NCI-H187 (cell line): ENCODE data around the gene ZNF445.
"Not testable (repeated sequence)": the region's sequence is repeated elsewhere in the genome, so short reads cannot be mapped to it uniquely, and the experiment has no call there.

ENCODE experiments used
- DNase-seq, 2 experiments: peaks; one replicate each; lab custom pipeline; 2025; lab: John Stamatoyannopoulos, UW

Gene ZNF445

DNA sequence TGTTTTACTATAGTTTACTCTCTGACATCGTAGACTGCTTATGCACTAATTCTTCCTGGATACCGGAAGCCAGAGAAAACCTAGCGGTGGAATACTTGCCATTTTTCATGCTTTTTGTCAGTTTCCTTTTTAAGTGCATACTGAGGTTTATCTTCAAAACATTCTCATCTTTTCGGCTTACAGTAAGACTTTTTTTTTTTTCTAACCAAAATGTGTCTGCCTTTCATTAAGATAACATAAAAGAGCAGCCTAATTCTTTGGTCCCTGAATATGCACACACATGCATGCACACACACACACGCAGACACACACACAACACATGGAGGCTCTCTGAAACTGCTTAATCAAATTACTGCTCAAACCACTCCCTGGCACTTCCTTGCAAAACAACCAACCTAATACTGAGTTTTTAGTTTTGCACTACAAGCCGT is 1.3 kb downstream of the ZNF445 start:
- no peak for DNase-seq

DNA sequence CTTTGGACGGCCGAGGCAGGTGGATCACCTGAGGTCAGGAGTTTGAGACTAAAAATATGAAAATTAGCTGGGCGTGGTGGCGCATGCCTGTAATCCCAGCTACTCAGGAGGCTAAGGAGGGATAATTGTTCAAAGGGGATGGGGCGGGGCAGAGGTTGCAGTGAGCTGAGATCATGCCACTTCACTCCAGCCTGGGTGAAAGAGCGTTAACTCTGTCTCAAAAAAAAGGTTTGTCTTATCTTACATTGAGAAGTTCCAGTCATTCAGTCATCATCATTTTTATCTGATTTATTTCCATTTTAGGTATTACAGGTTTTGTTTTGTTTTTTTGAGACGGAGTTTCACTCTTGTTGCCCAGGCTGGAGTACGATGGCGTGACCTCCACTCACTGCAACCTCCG is 2.6 kb downstream of the ZNF445 start:
- not testable (repeated sequence) for DNase-seq

DNA sequence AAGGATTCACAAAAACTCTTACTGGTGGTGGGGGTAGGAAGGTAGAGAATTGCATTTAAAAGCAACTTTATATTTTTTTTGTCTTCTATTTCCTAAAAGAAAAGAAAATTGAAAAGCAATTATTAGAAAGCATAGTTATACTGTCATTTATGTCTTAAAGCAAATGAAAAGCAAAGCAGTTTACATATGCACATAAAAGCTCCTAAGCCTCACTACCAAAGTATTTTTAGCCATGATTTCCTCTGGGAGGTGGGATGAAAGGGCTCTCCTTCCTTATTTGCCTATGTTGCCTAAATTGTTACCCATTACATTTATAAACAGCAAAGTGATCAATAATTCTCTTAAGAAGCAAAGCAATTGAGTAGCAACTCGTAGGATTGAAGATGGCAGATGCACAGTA is 7.0 kb downstream of the ZNF445 start:
- DNase-seq = no peak

DNA sequence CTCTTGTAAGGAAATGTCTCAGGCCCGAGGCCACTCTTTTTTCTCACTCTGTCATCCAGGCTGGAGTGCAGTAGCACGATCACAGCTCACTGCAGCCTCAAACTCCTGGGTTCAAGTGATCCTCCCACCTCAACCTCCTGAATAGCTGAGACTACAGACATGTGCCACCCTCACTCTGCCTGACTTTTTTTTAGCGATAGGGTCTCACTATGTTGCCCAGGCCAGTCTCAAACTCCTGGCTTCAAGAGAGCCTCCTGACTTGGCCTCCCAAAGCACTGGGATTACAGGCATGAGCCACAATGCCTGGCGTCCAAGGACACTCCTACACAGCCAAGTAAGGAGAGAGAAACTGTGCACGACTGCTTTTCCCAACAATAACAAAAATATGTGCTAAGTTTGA is 7.6 kb downstream of the ZNF445 start:
- DNase-seq = no peak

DNA sequence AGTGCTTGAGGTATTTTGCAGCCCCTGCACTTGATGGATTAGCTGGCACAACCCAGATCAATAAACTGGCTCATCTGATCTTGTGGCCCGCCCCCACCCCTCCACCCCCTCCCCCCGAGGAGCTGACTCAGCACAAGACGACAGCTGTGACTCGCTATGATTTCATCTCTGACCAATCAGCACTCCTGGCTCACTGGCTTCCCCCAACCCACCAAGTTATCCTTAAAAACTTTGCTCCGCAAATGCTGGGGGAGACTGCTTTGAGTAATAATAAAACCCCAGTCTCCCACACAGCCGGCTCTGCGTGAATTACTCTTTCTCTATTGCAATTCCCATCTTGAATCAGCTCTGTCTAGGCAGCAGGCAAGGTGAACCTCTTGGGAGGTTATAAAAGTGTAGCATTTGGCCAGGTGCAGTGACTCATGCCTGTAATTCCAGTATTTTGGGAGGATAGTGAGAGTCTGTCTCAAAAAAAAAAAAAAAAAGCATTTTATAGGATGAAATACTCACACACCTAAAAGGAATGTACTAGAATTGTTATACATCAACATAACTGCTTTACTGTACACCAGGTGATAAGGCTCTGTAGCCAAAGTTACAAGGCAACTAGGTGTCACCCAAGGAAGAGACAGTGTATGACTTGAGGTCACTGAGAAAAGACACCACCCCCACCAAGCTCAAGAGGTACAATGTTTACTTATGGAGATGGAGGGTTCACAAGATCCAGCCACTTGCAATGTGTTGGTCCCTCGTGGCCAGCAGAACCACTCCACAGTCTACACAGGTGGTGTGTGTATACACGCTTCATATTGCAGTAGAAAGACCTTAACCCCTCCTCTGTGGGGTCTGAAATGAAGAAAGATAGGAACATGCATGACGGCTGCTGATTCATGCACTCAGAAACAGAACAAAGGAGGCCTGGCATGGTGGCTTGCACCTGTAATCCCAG is 8.6 kb downstream of the ZNF445 start:
- DNase-seq = no peak

DNA sequence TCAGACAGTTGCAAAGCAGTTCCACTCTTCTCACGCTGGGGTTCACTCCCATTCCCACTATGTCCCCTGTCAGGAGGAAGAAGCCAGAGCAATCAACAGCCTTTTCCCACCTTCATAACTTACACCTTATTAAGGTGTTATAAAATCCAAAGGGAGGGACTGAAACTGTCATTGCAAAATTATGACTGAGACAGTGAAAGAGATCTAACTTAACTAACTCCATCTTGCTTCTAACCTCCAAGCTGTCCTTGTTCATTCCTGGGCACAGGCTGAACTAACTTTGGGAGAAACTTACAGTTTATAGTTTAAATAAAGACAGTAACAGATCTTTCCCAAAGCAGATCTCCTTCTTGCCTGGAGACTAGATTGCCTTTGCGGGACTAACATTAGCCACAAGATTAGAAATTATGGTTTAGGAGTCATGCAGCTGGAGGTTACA is 9.4 kb downstream of the ZNF445 start:
- DNase-seq = not testable (repeated sequence)

DNA sequence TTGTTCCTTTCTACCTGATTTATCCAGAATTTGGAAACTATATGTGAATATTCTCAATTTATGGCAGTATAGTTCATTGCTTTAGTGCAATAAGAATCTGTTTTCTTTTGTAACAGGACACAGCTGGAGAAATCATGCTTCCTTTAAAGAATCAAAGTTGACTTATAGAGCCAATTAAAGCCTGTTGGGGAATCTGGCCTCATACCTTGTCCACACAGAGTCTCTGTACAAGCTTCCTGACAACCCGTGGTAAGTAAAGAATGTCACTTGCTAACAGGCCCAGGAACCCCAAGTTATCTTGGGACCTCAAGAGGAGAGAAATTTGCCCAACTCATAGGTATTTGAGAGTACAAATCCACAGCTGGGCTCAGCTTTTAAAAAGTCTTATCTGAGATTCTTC is 10.2 kb downstream of the ZNF445 start:
- no peak for DNase-seq

DNA sequence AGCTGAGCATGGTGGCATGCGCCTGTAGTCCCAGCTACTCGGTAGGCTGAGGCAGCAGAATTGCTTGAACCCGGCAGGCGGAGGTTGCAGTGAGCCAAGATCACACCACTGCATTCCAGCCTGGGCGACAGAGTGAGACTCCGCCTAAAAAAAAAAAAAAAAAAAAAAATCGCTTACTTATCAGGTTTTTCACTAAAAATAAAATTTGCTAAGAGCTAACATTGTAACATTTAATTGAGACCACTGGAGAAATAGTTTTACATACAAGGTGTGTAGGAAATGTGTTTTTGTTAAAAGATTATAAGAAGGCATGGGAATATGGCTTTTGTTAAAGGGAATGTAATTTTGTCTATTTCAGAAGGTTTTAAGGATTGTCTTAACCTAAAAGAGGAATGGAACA is 12.6 kb downstream of the ZNF445 start:
- DNase-seq = not testable (repeated sequence)

DNA sequence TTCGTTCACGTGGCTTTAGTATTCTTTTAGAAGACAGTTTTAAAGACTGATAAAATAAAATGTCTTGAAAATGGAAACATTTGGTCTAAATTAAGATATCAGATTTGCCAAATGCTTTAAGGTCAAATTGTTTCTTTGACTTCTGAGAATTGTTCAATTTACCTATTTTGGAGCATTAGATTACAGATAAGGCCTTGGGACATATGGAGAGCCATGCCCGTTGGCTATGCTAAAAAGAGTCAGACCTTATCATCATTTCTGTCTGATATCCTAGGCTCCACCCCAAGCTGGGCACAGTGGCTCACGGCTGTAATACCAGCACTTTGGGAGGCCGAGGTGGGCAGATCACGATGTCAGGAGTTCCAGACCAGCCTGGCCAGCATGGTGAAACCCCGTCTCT is 13.0 kb downstream of the ZNF445 start:
- DNase-seq = no peak

DNA sequence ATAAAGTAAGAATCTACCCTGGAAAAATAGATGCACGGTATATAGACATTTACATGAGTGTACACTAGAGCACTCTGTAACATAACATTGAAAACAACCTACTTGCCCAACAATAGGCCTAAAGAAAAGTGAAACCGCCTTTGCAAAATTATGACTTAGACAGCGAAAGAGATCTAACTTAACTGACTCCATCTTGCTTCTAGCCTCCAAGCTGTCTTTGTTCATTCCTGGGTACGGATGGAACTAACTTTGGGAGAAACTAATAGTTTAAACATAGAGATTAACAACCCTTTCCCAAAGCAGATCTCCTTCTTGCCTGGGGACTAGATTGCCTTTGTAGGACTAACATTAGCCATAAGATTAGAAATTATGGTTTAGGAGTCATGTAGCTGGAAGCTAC is 17.4 kb downstream of the ZNF445 start:
- DNase-seq = not testable (repeated sequence)

DNA sequence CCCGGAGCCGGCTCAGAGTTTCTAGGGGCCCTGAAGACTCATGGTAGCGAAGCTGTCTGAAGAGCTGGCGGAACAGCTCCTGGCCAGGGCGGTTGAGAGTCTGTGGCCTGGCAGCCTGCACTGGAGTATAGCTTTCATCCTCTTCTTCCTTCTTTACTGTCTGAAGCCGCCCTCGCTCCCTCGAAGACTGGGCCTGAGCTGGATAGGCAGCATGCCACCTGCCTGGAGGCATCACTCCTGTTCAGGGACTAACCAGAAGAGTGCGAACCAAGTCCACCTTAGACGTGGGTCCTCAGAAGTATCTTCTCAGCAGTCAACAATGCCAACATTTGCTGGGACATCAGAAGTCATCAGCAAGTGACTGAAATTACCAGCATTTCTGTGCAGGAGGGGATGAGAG is 22.2 kb downstream of the ZNF445 start:
- no peak for DNase-seq

DNA sequence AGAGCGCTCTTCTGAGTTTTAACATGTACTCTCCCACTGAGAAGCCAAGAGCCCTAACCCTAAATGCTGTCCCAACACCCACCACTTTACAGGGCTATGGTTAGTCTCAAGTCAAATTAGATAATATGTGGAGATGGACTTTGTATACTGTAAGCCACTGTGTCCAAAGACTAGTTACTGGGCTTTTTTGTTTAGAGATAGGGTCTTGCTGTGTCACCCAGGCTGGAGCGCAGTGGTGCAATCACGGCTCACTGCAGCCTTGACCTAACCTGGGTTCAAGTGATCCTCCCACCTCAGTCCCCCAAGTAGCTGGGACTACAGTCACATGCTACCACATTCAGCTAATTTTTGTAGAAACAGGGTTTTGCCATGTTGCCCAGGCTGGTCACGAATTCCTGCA is 23.2 kb downstream of the ZNF445 start:
- no peak for DNase-seq

DNA sequence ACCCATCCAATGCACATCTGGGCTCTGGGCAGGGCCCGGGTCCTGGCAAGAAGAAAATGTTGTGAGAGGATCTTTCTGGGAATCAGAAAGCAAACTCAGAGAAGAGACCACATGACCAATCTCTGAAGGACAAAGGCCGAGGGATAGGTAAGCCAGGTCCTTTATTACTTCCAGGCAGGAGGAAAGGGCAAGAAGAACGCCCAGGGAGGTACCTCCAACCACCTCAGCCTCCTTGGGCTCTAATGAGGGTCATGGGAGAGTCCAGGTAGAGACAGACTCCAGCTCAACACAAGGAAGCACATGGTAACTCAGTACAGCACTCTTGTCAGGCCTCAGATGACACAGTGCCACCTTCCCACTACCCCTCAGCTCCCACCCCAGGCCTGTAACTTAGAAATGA is 26.0 kb downstream of the ZNF445 start:
- DNase-seq = no peak

DNA sequence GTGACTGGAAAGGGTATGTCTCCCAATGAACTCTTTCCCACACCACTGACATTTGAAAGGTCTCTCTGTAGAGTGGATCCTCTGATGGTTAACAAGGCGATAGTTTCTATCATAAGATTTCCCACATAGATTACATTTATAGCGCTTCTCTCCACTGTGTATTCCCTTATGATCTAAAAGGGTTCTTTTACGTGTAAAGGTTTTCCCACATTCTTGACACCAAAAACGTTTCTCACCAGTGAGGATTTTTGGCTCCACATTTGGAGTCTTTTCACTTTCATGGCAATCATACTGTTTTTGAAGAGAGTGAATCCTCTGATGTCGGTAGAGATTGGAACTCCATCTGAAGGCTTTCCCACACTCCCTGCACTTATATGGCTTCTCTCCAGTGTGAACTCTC is 30.5 kb downstream of the ZNF445 start:
- no peak for DNase-seq

DNA sequence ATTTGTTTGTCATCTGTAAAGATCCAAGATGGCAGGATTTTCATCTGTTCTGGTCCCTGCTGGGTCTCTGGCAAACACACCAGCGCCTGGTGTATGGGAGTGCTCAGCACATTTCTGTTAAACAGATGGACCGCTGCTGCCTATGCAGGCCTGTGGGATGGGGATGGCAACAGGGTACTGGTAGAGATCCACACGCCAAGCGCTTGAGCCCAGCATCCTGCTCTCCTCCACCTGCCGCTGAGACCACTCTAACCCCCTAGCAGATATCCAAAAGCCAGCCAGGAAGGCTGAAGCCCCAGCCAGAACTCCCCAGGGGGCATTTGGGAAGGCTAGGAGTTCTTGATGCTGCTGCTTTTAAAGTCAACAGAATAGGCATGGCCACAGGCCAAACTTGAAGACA is 31.7 kb downstream of the ZNF445 start:
- no peak for DNase-seq

DNA sequence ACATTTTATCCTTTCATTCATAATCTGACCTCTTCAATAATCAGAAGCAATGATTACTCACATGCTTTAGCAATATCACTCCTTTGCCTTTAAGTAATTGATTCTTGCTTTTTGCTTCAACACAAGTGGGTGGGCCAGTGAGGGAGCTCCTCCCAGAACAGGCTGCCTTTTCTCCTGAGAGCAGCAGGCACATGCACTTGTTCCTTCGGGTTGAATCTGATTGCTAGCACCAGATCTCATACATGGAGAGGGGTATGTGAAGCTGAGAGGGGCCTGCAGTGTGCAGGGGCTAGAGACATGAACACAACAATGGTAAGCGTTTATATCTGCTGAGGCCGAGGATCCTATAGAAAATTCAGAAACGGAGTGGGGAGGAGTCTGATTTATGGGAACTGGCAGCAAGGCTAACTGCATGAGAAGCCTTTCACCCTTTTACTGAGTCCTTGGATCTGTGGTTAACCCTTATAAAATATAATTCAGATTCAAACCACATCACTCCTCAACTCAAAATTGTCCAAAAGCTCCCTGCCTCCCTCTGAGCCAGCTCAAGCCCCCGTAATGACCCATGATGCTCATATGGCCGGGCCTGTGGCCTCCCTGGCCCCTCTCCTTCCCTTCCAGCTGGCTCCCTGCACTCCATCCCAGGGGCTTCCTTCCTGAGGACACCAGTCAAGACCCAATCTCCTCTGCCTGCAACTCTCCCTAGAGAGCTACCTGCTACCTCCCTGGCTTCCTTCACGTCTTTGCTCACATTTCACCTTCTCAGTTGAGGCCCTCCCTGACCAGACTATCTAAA is 32.4 kb downstream of the ZNF445 start:
- DNase-seq = no peak

DNA sequence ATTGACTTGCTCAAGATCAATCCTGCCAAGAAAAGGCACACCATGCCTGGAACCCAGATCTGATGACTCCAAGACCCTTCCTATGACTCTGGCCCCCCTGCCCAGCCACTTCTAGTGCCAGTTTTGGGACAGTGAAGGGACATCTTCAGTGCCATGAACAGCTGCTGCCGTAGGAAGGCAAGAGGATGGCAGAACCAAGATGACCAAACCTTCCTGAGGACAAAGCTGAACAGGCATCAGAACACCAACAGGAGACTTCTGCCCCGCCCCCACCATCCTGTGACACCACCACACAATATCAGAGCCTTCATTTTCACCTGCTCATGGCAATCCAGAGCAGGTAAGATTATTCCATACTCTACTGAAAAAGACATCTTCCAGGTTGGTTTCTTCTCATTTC is 33.0 kb downstream of the ZNF445 start:
- DNase-seq = no peak

DNA sequence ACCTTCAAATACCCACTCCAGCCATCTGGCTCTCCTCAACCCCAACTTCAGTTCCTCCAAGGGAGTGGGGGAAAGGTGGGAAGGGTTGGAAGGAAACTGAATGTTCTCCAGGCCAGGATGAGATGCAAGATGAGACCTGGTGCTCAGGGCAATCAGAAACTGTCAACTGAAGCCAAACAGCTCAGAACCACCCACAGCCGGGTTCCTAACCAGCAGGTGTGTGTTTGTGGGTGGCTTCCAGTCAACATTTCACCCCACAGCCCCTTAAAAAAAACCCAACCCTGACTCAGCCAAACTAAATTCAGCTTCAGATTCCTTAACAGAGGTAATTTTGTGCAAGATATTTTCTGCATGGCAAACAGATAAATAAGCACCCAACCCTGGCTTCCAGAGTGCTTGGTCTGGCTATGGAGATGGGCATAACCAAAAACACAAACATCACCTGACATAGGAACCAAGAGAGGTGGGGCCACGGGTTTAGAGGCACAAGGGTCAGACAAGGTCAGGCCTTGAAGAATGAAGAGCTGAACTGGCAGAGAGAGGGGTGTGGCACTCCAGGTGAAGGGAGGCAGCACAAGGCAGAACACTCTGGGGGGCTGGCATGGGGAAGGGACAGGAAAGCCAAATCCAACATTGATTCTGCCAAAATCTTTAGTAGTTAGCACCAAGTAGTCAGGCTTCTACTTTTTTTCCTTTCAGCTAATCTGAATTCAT is 34.7 kb downstream of the ZNF445 start:
- DNase-seq = no peak

DNA sequence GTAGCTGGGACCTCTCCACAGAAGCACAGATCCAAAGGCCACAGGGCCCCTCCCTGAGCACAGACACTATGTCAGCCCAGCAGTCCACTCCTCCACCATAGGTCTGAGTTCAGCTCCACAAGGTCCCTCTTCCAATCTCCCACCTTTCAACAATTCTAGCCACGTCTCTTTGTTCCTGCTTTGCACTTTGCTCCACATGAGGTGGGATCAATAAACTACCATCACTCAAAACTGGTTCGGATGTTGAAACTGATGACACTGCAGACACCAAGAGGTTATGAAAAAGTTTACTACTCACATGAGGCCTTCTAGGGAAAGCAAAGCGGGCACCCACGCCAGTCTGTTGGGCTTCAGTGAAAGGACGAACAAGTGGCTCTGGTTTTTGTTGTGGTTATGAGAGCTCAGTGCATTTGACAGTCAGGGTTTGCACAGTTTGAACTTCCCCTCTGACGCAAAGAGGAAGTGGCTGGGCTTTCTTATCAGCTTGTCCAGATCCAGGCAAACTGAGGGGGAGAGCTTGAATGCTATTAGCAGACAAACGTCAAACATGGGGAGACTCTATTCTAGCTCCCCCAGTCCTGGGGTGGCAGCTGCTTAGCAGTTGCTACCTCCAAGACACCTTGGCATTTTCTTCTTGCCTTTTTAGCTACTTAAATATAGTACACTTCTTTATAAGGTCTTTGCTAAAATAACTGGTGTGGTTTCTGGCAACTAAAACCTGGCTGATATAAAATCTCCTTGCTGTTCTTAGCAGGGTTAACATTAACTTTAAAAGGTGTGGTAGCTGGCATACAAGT is 37.8 kb downstream of the ZNF445 start:
- no peak for DNase-seq

DNA sequence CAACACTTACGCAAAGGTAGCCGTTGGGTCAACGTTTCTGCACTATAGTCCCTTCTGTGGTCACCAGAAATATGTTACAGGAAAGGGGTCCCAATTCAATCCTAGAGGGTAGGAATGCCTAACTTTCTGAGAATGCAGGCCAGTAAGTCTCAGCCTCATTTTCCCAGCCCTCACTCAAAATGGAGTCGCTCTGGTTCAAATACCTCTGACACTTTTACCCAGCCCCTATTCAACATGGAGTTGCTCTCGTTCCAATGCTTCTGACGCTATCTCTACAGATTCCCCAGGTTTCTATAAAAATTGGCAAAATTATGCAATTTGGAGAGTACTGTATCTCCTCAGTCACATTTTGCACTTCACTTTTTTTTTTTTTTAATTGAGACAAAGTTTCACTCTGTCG is 39.7 kb downstream of the ZNF445 start:
- no peak for DNase-seq

DNA sequence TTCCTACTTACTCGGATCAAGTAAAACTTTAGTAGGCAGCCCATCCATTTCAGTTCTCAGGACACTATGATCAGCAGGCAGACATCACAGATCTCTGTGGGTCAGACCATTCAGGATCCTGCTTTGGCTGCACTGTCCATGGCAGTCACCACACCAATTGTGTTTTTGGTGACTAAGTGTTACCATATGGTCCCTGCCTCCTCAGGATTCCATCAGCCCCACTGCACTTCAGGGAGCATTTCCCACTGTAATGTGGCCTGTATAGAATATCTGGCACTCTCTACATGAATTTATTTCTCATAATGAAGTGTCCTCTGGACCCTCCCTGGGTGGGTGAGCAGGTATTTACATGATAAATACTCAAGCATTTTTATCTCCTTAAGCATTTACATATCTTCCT is 41.3 kb downstream of the ZNF445 start:
- no peak for DNase-seq
